Dedifferentiated amniotic fluid mesenchymal stem cell (primary cell): Measurements from ENCODE around the gene DLEC1.

Experiments
- DNase-seq: peaks from one replicate; pipeline ENCODE4 v3.0.0-alpha.2; 2016; ENCODE audit errors: extremely low spot score

The DLEC1 gene

DNA sequence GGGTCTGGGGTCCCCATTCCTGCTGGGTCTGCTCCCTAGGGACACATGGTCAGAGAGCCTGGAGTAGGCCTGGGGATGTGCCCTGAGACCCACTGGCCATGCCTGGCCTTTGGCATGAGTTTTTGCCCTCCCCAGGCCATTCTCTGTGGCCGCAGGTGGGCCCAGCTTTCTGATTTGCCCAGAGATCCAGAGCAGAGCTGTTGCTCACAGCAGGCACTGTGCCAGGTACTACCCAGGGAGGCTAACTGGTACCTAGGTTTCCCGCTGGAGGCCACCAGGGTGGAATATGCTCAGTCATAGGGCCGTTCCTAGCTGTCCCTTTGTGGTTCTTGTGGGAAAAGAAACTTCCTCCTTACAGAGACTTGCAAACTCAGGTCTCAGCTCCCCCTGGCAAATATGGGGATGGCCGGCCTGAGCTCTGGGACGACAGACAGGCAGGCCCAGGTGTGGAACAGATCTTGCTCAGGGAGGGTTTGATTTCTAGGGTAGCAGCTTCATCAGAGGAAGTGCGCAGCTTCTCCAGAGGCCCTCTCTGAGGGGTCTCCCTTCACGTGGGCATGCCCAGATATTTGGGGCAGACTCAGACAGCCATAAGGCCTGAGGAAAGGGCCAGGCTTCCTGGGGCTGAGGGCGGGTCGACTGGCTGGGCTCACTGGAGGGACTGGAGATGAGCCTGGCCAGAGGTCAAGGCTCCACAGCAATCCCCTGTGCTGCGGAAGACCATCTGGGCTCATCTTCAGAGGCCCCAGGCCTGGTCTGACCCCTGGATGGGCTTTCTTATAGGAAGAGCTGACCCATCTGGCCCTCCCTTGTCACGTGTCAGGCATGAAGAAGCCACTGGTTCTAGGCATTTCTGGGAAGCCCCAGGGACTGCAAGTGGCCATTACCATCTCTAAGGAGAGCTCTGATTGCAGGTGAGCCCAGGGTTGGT is 69.9 kb downstream of the DLEC1 start:
- no peak for DNase-seq

DNA sequence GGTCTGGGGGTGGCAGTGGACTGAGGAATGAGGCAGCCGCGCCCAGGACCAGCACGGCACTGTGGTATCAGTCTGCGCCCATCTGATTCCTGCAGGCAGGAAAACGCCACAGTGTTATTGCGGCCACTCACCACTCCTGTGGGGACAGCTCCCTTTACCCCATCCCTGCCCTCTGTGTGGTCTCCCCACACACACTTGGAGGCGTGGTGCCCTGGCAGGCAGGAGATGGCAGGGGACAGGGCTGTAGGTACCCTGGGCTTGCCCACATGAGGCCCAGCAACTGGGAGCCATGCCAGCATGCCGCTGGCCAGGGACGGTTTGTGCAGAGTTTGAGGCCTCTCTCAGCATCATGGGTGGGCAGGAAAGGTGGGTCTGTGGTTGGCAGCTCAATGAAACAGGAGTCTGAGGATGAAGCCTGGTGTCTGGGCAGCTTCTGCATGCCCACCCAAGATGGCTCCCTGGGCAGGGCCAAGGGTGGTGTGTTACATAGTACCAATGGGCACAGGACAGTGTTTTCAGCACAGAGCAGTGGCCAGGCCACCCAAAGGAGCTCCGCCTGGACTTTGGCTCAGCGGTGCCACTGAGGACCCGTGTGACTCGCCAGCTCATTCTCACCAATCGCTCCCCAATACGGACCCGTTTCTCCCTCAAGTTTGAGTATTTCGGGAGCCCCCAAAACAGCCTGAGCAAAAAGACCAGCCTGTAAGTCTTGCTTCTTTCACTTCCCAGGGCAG is 70.7 kb downstream of the DLEC1 start:
- DNase-seq: no peak

DNA sequence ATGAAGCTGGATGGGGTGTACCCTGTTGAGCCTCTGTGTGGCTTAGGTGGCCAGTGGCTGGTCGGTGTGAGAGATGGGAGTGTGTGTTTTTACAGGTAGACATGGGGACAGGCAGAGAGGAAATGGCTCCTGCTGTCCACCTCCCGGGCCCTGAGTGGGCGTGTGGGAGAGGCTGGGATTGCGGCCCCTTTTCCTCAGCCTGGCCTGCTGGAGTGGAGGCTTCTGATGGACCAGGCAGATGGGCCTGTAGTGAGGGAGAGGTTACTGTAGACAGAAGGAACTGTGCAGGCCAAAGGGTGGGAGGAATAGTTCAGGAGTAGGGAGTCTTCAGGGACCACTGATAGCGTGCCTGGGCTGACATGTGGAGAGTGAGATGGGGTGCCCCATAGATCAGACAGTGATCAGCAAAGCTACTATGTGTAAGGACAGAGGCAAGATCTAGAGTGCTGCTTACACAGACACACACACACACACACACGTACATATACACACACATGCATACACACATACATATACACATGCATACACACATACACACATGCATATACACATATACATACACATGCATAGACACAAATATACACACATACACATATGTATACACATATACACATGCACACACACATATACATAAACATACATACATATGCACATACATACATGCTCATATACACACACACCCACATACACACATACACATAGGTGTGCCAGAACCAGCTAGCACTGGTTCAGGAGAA is 71.5 kb downstream of the DLEC1 start:
- no peak for DNase-seq

DNA sequence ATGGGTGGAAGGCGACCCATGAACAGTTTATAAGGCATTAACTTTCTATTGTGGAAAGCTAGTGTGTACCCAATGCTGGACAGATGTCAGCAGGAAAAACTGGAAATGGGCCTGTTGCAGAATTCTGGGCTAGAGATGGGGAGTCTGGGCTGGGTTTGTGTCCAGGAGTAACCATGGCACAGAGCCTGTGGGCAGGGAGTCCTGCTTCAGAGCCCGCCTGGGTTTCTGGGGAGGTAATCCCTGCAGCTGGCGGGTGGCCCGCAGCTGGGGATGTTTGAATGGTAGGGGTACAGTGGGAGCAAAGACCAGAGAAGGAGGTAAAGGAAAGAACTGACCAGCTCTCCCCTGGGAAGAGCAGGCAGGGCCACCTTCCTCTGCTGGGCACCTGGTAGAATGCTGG is 72.2 kb downstream of the DLEC1 start:
- no peak for DNase-seq

DNA sequence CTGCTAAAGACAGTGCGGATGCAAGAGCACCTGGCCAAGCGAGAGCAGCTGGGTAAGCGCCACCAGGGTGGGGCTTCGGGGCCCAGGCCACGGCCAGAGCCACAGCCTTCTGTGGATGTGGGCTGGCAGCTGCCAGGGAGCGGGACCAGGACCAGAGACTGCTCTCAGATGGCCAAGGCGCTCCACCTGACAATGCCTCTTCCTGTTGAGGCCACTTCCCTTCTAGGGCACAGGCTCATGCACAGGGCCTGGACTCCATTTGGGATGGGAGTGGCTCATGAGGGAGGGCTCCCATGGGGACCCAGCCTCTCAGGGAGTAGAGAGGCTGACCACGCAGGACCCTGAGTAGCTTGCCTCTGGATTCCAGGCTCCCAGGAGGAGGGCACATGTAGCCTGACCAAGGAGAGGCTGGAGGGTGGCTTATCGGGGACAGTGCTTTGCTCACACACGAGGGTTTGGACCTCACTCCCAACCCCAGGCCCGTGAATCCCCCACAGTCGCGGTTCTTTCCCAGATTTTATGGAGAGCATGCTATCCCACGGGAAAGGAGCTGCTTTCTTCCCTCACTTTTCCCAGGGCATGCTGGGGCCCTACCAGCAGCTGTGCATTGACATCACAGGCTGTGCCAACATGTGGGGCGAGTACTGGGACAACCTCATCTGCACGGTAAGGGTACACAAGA is 72.8 kb downstream of the DLEC1 start:
- DNase-seq: no peak

DNA sequence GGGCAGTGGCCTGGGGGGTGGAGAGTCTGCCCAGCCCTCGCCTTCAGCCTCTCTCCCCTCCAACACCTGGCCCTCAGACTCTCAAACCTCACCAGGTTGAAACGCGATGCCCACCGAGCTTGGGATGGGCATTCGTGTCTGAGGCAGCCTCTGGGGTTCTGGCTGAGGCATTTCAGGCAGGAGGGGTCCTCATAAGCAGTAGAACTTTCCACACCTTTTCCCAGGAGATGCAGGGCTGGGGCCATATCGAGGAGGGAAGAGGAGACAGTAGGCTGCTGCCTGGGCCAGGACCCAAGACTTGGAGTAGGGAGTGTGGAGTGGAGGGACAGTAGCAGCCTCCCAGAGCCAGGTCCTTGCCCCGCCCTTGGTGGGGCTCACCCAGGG is 73.4 kb downstream of the DLEC1 start:
- no peak for DNase-seq

DNA sequence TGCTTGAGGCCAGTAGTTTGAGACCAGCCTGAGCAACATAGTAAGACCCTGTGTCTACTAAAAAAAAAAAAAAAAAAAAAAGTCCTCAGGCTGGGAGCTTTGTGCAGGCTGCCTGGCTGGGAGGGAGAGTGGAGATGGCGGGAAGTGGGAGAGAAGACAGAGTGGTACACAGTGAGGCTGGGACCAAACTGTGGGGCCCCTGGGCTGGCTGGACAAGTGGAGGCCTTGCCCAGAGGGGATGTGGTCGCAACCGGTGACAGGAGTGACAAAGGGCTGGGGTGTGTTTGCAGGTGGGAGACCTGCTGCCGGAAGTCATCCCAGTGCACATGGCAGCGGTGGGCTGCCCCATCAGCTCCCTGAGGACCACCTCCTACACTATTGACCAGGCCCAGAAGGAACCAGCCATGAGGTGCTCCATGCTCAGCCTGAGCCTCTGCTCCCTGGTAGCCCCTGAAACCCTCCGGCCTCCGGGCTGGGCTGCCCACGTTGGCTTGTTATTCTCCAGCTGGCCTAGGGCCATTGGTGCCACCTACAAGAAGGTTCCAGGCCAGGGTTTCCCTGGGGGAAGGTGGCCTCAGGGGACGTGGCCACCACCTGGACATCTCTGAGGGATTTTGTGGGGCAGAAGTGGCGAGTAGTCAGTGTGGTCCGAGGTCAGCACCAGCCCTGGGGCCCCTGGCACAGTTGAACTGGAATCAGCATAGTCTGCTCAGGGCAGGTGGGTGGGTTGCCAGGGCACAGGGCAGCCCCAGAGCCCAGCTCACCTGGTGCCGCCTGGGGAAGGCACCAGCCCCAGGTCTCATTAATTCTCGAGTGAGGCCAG is 75.3 kb downstream of the DLEC1 start:
- no peak for DNase-seq

DNA sequence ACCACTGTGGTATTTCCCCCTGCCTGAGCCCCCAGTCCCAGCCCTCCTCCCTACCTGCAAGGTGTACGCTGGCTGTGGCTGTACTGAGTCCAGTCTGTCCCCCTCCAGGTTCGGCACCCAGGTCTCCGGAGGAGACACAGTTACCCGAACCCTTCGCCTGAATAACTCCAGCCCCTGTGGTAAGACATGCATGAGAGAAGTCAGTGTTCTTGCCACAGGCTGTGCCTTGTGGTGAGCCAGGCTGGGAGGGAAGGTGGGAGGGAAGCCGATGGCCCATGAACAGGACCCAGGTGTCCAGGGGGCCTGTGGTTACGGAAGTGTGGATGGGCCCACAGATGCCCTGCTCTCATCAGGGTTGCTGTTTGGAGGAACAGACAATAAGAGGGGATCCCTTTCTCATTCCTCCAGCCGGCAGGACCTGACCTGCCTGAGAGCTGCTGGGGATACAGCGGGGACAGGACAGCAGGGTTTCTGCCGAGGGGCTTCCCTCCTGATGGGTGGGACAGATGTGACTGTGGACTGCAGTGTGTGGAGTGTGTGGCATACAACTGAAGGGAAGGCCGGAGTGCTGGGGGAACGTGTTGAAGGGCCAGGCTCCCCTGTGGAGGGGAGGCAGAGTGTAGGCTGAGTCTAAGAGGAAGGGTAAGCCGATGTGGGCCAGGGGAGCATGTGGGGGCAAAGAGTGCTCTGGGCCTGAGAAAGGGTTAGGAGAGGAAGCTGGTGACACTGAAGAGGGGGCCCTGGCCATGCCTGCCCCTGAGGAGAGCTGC is 76.1 kb downstream of the DLEC1 start:
- no peak for DNase-seq

DNA sequence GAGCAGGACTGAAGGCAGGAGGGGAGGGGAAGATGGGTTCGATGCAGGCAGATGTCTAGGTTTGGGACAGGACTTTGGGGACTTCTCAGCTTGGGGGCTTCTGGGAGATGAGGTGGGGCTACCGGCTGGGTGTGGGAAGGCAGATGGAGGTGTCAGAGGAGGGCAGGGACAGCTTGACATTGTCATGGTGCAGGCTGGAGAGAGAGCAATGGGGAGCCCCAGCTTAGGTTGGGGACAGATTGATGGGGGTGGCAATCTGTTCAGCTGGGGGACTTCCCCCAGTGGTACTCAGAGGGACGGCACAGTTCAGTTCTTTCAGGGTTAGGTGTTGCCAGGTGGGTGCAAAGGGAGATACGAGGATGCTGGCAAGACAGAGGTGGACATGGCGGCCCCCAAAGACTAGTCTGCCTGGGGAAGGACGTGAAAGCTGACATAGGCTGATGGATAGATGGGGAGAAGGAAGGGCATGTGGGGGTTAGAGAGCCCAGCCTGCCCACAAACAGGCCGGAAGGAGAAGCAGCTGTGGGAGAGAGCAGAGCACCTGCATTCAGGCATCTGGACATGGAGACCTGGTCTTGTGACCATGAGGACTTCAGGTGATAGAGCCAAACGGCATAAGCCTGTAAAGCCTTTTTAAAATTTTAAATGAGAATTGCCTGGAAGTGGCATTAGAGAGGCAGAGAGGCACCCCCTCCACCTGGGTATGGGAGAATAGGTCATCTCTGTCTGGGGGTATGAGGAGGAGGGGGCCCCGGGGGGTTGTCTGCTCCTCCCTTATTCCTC is 76.8 kb downstream of the DLEC1 start:
- no peak for DNase-seq

DNA sequence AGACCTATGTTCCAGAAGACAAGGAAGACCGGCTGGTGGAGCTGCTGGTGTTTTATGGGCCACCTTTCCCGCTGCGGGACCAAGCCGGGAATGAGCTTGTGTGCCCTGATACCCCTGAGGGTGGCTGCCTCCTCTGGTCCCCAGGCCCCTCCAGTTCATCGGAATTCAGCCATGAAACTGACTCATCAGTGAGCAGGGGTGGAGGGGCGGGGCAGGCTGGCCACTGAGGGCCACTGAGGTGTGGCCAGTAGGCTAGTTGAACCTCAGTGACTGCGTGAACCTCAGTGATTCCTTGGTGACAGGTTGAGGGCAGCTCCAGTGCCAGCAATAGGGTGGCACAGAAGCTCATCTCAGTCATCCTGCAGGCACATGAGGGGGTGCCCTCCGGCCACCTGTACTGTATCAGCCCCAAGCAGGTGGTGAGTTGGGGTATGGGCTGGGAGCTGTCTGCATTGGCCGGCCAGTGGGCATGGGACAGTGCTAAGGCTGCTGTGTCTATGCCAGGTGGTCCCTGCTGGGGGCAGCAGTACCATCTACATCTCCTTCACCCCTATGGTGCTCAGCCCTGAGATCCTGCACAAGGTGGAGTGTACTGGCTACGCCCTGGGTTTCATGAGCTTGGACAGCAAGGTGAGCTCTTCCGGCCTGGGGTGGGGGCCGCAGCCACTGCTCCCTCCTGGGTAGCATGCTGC is 77.6 kb downstream of the DLEC1 start:
- DNase-seq: no peak

DNA sequence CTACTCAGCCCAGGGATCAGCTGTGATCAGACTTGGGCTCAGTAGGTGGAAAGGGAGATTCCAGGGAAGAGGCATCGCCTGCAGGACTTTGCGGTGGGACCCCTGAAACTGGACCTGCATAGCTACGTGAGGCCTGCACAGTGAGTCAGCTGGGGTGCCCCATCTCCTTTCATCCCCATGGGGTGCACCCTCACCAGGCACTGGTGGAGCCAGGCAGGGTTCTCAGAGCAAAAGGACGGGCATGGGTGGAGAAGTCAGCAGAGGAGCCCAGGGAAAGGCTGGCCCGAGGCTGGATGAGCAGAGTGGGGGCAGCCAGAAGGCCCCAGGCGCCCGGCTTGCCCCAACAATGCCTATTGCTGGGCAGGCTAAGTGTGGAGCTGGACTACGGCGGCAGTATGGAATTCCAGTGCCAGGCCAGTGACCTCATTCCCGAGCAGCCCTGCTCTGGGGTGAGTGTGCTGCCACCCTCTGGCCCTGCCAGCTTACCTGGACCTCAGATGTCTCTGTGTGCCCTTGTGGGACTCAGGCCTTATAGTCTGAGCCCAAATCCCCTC is 78.2 kb downstream of the DLEC1 start:
- DNase-seq: no peak

DNA sequence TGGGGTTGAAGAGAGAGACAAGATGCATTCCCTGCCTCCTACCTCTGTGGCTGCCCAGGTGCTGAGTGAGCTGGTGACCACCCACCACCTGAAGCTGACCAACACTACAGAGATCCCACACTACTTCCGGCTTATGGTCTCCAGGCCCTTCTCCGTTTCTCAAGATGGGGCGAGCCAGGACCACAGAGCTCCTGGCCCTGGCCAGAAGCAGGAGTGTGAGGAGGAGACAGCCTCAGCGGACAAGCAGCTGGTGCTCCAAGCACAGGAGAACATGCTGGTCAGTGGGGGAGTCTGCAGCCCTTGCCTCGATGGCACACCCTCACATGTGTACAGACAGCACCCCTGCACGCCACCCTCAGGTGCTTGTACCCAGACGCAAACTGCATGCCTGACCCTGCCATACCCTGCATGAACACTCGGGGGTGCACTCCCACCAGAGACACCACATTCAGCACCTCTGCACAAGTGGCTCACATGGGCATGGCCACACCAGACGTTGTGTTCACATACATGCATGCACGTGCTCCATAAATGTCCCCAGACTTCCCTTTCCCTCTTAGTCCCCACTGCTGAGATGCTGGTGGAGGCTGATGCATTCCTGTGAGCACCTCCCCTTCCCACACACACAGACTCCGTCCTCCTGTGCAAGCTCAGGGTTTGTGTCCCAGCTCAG is 78.9 kb downstream of the DLEC1 start:
- DNase-seq: no peak

DNA sequence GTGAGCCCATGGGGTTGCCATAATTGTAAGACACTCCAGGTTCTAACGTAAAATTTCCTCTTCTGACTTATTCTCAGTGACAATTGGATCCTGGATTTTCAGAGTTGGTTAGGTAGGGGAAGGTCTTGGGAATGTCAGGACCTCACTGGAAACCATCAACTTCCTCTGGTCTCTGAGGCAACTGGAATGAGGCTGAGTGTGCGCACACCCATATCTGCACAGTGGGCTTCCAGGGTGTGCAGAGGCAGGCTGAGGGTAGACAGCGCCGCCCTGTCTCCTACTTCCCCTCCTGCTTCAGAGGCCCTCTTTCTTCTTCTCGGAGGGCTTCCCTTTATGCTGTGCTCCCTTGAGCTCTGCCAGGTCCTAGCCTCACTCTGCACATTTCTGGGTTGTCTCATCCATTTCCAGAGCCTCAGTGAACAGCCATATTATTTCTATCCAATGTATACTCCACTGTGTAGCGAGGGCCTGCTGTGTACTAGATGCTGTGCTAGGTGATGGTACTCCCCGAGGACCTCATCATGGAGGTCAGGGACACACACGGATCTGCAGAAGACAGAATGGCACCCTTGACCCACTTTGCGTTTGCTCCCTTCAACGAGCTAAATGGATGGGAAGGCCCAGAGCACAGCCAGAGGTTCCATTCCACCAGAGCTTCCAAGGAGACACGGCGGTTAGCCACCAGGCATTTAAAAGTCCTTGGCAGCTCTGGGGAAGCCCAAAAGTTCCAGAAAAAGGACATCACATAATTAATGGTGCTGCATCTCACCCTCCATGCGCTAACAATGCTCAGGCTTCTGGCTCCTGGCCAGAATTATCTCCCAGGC is 79.6 kb downstream of the DLEC1 start:
- DNase-seq: no peak

DNA sequence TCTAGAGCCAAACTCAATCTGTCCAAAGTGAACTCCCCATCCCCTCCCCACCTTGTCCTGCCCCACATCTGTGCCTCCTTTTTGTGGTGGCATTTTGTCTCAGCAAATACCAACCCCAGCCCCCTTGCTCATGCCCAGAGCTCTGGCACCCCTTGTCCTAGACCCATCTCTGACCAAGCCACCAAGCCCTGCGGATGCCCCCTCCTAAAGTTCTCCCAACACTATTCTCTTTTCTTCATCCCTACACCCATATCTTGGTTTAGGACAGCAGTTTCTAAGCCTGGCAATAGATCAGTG is 80.2 kb downstream of the DLEC1 start:
- DNase-seq: no peak

DNA sequence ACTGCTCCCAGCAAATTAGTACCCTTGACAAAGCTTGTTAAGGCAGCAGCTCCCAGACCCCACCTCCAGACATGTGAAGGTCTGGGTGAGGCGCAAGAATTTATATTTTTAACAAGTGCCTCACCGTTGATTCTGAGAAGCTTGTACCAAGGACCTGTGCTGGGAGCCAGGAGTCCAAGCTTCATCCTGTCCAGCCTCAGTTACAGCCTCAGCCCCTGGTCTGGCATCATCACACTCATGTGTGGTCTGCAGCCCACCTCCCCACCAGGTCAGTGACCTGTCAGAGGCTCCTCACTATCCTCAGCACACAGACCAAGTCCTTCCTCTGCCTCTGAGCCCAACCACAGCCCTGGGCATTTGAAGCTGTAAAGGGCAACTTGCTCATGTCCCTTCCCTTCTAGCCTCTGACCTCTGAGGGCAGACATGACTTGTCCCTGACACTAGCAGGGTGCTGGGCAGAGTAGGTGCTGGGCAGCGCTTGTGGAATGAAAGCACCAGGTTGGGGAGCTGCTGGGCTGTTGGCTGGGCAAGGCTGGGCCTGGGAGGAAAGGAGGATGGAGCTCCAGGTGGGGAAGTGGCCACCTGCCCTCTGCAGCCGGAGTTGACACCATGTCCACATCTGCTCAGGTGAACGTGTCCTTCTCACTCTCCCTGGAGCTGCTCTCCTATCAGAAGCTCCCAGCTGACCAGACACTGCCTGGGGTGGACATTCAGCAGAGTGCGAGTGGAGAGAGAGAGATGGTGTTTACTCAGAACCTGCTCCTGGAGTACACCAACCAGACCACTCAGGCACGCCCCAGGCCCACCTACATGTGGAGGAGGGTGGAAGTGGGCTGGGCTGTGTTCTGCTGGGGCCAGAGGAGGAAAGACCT is 81.0 kb downstream of the DLEC1 start:
- no peak for DNase-seq
